ENCODE data around the gene DCDC2. TPM values are rescaled to one million over a fixed set of nuclear protein-coding genes. Genes with fewer than 3 reads are reported as not detected.

The DCDC2 gene
- total and polyA plus RNA-seq, 2 donors (not counting 3 experiments of a cell fraction or from before 2014, with no cell fraction given) = not detected

DNA sequence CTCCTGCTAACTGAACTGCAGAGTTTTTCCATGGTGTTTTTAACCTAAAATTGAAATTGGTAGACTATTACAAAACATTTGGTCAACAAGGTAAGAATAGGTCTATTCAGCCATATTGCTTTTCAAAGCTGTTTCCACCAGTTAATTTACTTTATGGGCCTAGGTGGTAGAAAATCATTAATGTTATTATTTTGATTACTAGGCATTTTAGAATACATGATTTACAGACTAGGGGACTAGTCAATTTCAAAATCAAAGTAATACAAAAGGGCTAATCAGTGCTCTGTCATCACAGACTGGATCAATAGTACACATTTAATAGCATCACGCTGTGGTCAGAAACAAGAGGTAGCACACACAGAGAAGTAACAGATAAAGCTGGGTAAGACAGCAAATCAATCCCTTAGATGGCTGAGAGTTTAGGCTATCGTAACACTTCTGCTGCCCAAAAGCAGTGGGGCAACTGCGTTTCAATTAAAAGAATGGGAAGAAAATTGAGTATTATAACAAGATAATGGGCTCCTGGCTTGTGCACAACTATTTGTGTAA, 117.4 kb downstream of the DCDC2 start:
- no peaks in the 10 kb centered on the region for H3K9me3 ChIP-seq (replicated peaks; ENCODE audit: control insufficient read depth, insufficient read depth, low read length)
- no peak for TF ChIP-seq POLR2AphosphoS5 (IDR thresholded peaks at IDR 0.05; ENCODE audit: insufficient read depth, low read depth, low read length)
- TF ChIP-seq EZH2 (IDR thresholded peaks at IDR 0.05; ENCODE audit: borderline replicate concordance, low read depth, low read length, severe bottlenecking) = no peak
- no peak for TF ChIP-seq POLR2A (IDR thresholded peaks at IDR 0.05; ENCODE audit: low read depth, low read length)
- TF ChIP-seq, protein P1, sequence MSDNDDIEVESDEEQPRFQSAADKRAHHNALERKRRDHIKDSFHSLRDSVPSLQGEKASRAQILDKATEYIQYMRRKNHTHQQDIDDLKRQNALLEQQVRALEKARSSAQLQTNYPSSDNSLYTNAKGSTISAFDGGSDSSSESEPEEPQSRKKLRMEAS (IDR thresholded peaks at IDR 0.05; ENCODE audit: insufficient read depth, insufficient read length) = no peak
- TF ChIP-seq, protein P2, sequence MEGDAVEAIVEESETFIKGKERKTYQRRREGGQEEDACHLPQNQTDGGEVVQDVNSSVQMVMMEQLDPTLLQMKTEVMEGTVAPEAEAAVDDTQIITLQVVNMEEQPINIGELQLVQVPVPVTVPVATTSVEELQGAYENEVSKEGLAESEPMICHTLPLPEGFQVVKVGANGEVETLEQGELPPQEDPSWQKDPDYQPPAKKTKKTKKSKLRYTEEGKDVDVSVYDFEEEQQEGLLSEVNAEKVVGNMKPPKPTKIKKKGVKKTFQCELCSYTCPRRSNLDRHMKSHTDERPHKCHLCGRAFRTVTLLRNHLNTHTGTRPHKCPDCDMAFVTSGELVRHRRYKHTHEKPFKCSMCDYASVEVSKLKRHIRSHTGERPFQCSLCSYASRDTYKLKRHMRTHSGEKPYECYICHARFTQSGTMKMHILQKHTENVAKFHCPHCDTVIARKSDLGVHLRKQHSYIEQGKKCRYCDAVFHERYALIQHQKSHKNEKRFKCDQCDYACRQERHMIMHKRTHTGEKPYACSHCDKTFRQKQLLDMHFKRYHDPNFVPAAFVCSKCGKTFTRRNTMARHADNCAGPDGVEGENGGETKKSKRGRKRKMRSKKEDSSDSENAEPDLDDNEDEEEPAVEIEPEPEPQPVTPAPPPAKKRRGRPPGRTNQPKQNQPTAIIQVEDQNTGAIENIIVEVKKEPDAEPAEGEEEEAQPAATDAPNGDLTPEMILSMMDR (IDR thresholded peaks at IDR 0.05; ENCODE audit: extremely low read depth in 1 of 2, insufficient read depth in 1 of 2, low read depth in 1 of 2, low read length in 2 of 2) = no peak
- no peak for TF ChIP-seq MYC (IDR thresholded peaks at IDR 0.05; ENCODE audit: low read depth, low read length)
- TF ChIP-seq GATA2 (IDR thresholded peaks at IDR 0.05; ENCODE audit: insufficient read depth, insufficient read length, low read depth, low read length) = no peak
- TF ChIP-seq FOS (IDR thresholded peaks at IDR 0.05; ENCODE audit: borderline replicate concordance, insufficient read depth, low read length) = no peak
- no peak for TF ChIP-seq JUN (IDR thresholded peaks at IDR 0.05; ENCODE audit: borderline replicate concordance, insufficient read depth, insufficient read length, low read depth)
- H3K9me1 ChIP-seq (replicated peaks; ENCODE audit: control insufficient read depth, extremely low read depth, insufficient read depth, low read length) = no peaks in the 10 kb centered on the region
- intact Hi-C loops (cut with micrococcal nuclease) (no loop called here), dilution Hi-C loops (cut with MboI; ENCODE audit: extremely low pct_ligation_motif_present, low sequenced_read_pairs) (no loop called here)
- BruUV-seq (replicated peaks) = no TSS peak
- DNase-seq (ENCODE audit: low read depth, low spot score) (no peak), FAIRE-seq (no peak)
- ChIA-PET POLR2A (no interaction called here), CTCF (no interaction called here)
- no peak overlapping the region for H3K4me2 ChIP-seq (ENCODE audit: insufficient read depth, low read length)
- H3K4me3 ChIP-seq (replicated peaks in 1 of 3; ENCODE audit: insufficient read depth in 1 of 3, low read depth in 1 of 3, low read length in 3 of 3) = no peak overlapping the region
- no peak overlapping the region for H3K27ac ChIP-seq (ENCODE audit: insufficient read depth, low read depth, low read length)
- no peaks in the 10 kb centered on the region for H3K79me2 ChIP-seq (ENCODE audit: control insufficient read depth, insufficient read depth, low read length)
- H3K9ac ChIP-seq (replicated peaks; ENCODE audit: extremely low read depth, insufficient read depth, low read length) = no peak overlapping the region
- H2AFZ ChIP-seq (ENCODE audit: low read depth, low read length) = no peak overlapping the region
- no peaks in the 10 kb centered on the region for H3K27me3 ChIP-seq (ENCODE audit: control insufficient read depth in 2 of 2, insufficient read depth in 2 of 2, low read length in 2 of 2)
- H4K20me1 ChIP-seq (replicated peaks; ENCODE audit: control insufficient read depth, extremely low read depth, insufficient read depth, low read length) = no peaks in the 10 kb centered on the region
- H3K4me1 ChIP-seq (ENCODE audit: control insufficient read depth, extremely low read depth, insufficient read depth, low read length) = no peaks in the 10 kb centered on the region
- H3K36me3 ChIP-seq (ENCODE audit: control insufficient read depth in 2 of 2, extremely low read depth in 1 of 2, insufficient read depth in 2 of 2, low read length in 2 of 2) = no peaks in the 10 kb centered on the region
